Effector memory CD8-positive, alpha-beta T cell (primary cell): ENCODE results near the gene PNCK.
"Not testable (repeated sequence)": the region's sequence is repeated elsewhere in the genome, so short reads cannot be mapped to it uniquely, and the experiment has no call there.

Source experiments
- ATAC-seq: fragments of 150-1000 bp; cut with Tn5 transposase; replicated peaks from 2 replicates; pipeline ENCODE4 v1.10.0; 2021; ENCODE audit warnings: mild to moderate bottlenecking, moderate library complexity
- DNase-seq, 3 experiments: peaks; one replicate each; pipeline ENCODE4 v3.0.0; 2021
- H3K27ac Mint-ChIP-seq, 2 donors: one replicate each; pipeline ENCODE4 v1.8.0; 2022; ENCODE audit warnings: mild to moderate bottlenecking in 2 of 2, mixed read lengths in 2 of 2, moderate library complexity in 2 of 2
- H3K27me3 Mint-ChIP-seq, 2 donors: one replicate each; pipeline ENCODE4 v1.8.0; 2022; ENCODE audit warnings: mixed read lengths in 2 of 2
- H3K36me3 Mint-ChIP-seq: one replicate; pipeline ENCODE4 v1.8.0; 2022; ENCODE audit warnings: mild to moderate bottlenecking, moderate library complexity, mixed read lengths; ENCODE audit not compliant: insufficient read depth
- H3K4me1 Mint-ChIP-seq, 2 donors: one replicate each; pipeline ENCODE4 v1.8.0; 2022; ENCODE audit warnings: low read depth in 2 of 2, mixed read lengths in 2 of 2
- H3K4me3 Mint-ChIP-seq, 2 donors: one replicate each; pipeline ENCODE4 v1.8.0; 2022; ENCODE audit warnings: mild to moderate bottlenecking in 2 of 2, mixed read lengths in 2 of 2, moderate library complexity in 2 of 2
- H3K9me3 Mint-ChIP-seq, 2 donors: one replicate each; pipeline ENCODE4 v1.8.0; 2022; ENCODE audit warnings: mixed read lengths in 2 of 2

Gene PNCK

GRCh38 chrX:153704021-153704526 is 30.5 kb upstream of the PNCK start:
- H3K4me1 Mint-ChIP-seq, result peaks cover 4 to 7% of the 10 kb centered on the region in 2 donors
- ATAC-seq (no peak), DNase-seq (no peak)
- no peak overlapping the region for H3K27ac Mint-ChIP-seq
- H3K9me3 Mint-ChIP-seq, result no peaks in the 10 kb centered on the region
- no peaks in the 10 kb centered on the region for H3K27me3 Mint-ChIP-seq
- H3K36me3 Mint-ChIP-seq, result peaks cover 22% of the 10 kb centered on the region
- no peak overlapping the region for H3K4me3 Mint-ChIP-seq

GRCh38 chrX:153703036-153703370 is 29.4 kb upstream of the PNCK start:
- no peak for DNase-seq
- Mint-ChIP-seq H3K27ac (no peak overlapping the region), H3K36me3 (peaks cover 22% of the 10 kb centered on the region), H3K4me3 (no peak overlapping the region), H3K9me3 (no peaks in the 10 kb centered on the region), H3K27me3 (no peaks in the 10 kb centered on the region), H3K4me1 (peaks cover 4 to 9% of the 10 kb centered on the region in 2 donors)
- ATAC-seq, result no peak

- Mint-ChIP-seq H3K9me3 (no peaks in the 10 kb centered on the region), H3K27me3 (no peaks in the 10 kb centered on the region), H3K36me3 (peaks cover 19% of the 10 kb centered on the region), H3K4me1 (peaks cover 4 to 9% of the 10 kb centered on the region in 2 donors), H3K27ac (no peak overlapping the region), H3K4me3 (no peak overlapping the region)
- ATAC-seq, result no peak
- no peak for DNase-seq
Measured at GRCh38 chrX:153702336-153703035, 28.9 kb upstream of the PNCK start.

GRCh38 chrX:153701706-153702105 is 28.1 kb upstream of the PNCK start:
- H3K4me1 Mint-ChIP-seq, result peaks cover 4 to 8% of the 10 kb centered on the region in 2 donors
- ATAC-seq, result no peak
- H3K4me3 Mint-ChIP-seq, result no peak overlapping the region
- no peak overlapping the region for H3K27ac Mint-ChIP-seq
- H3K27me3 Mint-ChIP-seq, result no peaks in the 10 kb centered on the region
- H3K36me3 Mint-ChIP-seq, result peaks cover 23% of the 10 kb centered on the region
- DNase-seq, result no peak
- H3K9me3 Mint-ChIP-seq, result no peaks in the 10 kb centered on the region

GRCh38 chrX:153700967-153701366 is 27.4 kb upstream of the PNCK start:
- Mint-ChIP-seq H3K36me3 (peaks cover 19% of the 10 kb centered on the region), H3K9me3 (no peaks in the 10 kb centered on the region), H3K4me1 (peaks cover 0 to 3% of the 10 kb centered on the region in 2 donors), H3K27ac (no peak overlapping the region), H3K4me3 (no peak overlapping the region), H3K27me3 (no peaks in the 10 kb centered on the region)
- DNase-seq, result no peak
- ATAC-seq, result no peak

GRCh38 chrX:153700376-153700945 is 26.8 kb upstream of the PNCK start:
- Mint-ChIP-seq H3K4me1 (peaks cover 0 to 3% of the 10 kb centered on the region in 2 donors), H3K9me3 (no peaks in the 10 kb centered on the region), H3K27me3 (no peaks in the 10 kb centered on the region), H3K4me3 (no peak overlapping the region), H3K27ac (no peak overlapping the region), H3K36me3 (peaks cover 17% of the 10 kb centered on the region)
- ATAC-seq (no peak), DNase-seq (no peak)

- ATAC-seq, DNase-seq, H3K4me3 Mint-ChIP-seq, H3K27ac Mint-ChIP-seq, H3K27me3 Mint-ChIP-seq, H3K4me1 Mint-ChIP-seq, H3K9me3 Mint-ChIP-seq: not testable (repeated sequence)
- peaks cover 18% of the 10 kb centered on the region for H3K36me3 Mint-ChIP-seq
Measured at GRCh38 chrX:153699784-153700371, 26.3 kb upstream of the PNCK start.

- H3K9me3 Mint-ChIP-seq, H3K27me3 Mint-ChIP-seq: not testable (repeated sequence)
Measured at GRCh38 chrX:153699210-153699783, 25.7 kb upstream of the PNCK start.

GRCh38 chrX:153697924-153698865 is 24.6 kb upstream of the PNCK start:
- Mint-ChIP-seq H3K4me1 (peaks cover 0 to 3% of the 10 kb centered on the region in 2 donors), H3K4me3 (no peak overlapping the region), H3K27ac (peak overlapping the region in 1 of 2 donors; percentile 49), H3K27me3 (no peaks in the 10 kb centered on the region), H3K9me3 (no peaks in the 10 kb centered on the region), H3K36me3 (peaks cover 20% of the 10 kb centered on the region)
- ATAC-seq (no peak), DNase-seq (no peak)

More at GRCh38 chrX:153699210-153699783, 25.7 kb upstream of the PNCK start:
- not testable (repeated sequence) for H3K4me1 Mint-ChIP-seq, ATAC-seq, H3K27ac Mint-ChIP-seq, H3K4me3 Mint-ChIP-seq, DNase-seq
- peaks cover 18% of the 10 kb centered on the region for H3K36me3 Mint-ChIP-seq

GRCh38 chrX:153696986-153697722 is 23.5 kb upstream of the PNCK start:
- H3K9me3 Mint-ChIP-seq, result not testable (repeated sequence)

GRCh38 chrX:153696538-153696937 is 22.9 kb upstream of the PNCK start:
- not testable (repeated sequence) for DNase-seq, H3K4me3 Mint-ChIP-seq, H3K4me1 Mint-ChIP-seq, H3K27me3 Mint-ChIP-seq, H3K9me3 Mint-ChIP-seq, ATAC-seq, H3K27ac Mint-ChIP-seq
- H3K36me3 Mint-ChIP-seq, result peaks cover 15% of the 10 kb centered on the region

More at GRCh38 chrX:153696986-153697722, 23.5 kb upstream of the PNCK start:
- H3K27ac Mint-ChIP-seq, H3K4me3 Mint-ChIP-seq, H3K4me1 Mint-ChIP-seq, H3K27me3 Mint-ChIP-seq, ATAC-seq, DNase-seq: not testable (repeated sequence)
- H3K36me3 Mint-ChIP-seq, result peaks cover 17% of the 10 kb centered on the region

- DNase-seq, result no peak
- H3K9me3 Mint-ChIP-seq, result no peaks in the 10 kb centered on the region
- no peak overlapping the region for H3K4me3 Mint-ChIP-seq
Measured at GRCh38 chrX:153696100-153696499, 22.5 kb upstream of the PNCK start.

More at GRCh38 chrX:153696100-153696499, 22.5 kb upstream of the PNCK start:
- Mint-ChIP-seq H3K27ac (no peak overlapping the region), H3K4me1 (peaks cover 0 to 3% of the 10 kb centered on the region in 2 donors), H3K27me3 (no peaks in the 10 kb centered on the region), H3K36me3 (peaks cover 14% of the 10 kb centered on the region)
- no peak for ATAC-seq
